TTC549 (cell line): Measurements from ENCODE around the gene SPATS2.
"Not testable (repeated sequence)": the region's sequence is repeated elsewhere in the genome, so short reads cannot be mapped to it uniquely, and the experiment has no call there.

Experiments
- FAIRE-seq: peaks from 2 replicates; lab custom pipeline; 2012; peaks lifted over from hg19 to GRCh38; lab: Jason Lieb, UNC

SPATS2 gene

GRCh38 chr12:49352351-49352750, 14.9 kb upstream of the SPATS2 start:
- FAIRE-seq: no peak

DNA sequence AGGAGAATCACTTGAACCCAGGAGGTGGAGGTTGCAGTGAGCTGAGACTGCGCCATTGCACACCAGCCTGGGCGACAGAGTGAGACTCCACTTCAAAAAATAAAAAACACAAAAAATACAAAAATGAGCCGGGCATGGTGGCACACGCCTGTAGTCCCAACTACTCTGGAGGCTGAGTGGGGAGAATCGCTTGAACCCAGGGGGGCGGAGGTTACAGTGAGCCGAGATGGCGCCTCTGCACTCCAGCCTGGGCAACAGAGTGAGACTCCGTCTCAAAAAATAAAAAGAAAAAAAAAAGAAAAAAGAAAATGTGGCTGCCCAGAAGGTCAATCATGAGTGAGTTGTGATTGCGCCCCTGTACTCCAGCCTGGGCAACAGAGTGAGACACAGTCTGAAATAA, 11.3 kb upstream of the SPATS2 start:
- FAIRE-seq: no peak

DNA sequence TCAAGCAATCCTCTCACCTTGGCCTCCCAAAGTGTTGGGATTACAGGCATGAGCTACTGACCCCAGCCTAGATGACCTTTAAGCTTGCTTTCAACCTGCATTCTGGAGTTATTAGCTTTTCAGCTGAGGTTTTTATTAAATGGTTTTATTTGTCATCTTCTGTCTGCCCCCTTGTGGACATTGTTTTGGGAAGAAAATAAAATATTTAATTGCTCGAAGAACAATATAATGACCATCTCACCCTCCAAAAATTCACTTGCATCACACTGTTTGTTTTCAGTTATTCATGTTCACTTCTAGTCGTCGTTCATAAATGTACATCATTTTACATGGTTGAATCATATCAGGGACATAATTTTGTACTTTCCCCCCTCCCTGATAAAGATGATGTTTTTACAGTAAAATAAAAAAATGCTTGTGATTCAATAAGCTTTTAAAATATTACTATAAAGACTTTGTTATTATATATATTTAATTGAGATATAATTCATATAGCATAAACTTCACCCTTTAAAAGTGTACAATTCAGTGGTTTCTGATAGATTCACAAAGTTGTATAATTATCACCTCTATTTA, 10.1 kb upstream of the SPATS2 start:
- no peak for FAIRE-seq

DNA sequence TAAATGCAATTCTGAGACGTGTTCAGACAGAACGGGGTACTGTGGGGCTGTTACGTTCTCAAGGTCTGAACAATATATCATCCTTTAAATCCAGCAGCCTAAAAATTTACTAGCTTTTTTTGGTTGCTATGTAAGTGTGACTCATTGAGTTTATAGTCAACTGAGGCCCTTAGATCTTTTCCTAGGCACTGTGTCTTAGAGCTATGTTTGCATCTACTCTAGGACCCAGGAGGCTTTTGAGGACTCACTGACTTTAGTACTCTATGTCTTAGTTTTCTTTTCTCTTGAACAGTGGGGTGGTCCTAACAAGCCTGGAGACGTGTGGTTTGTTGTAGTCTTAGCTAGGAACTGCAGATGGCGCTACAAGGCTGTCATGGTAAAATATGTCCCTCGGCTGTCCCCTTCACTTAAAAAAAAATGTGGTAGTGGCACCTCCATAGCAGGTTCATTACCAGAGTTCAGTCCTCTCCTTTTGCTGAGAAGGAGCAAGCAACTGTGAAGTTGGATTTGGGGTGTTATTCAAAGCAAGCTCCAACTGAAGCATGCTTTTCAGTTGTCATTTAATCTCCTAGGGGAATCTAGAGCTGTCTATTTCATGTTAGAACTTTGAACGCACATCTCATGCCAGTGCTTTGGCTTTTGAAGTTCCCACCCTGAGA, 8.7 kb upstream of the SPATS2 start:
- peak; percentile 65 for FAIRE-seq

DNA sequence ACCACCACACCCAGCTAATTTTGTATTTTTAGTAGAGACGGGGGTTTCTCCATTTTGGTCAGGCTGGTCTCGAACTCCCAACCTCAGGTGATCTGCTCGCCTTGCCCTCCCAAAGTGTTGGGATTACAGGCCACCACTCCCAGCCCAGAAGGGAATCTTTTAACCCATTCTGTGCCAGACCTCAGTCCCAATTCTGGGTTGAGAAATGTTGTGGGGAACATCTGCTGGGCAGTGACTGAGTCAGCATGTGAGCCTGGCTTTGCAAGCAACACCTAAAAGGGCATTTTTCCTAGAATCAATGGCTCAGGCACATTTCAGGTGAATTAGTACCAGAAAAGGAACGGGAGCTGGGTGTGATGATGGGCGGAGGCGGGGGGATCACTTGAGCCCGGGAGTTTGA, 7.6 kb upstream of the SPATS2 start:
- no peak for FAIRE-seq

DNA sequence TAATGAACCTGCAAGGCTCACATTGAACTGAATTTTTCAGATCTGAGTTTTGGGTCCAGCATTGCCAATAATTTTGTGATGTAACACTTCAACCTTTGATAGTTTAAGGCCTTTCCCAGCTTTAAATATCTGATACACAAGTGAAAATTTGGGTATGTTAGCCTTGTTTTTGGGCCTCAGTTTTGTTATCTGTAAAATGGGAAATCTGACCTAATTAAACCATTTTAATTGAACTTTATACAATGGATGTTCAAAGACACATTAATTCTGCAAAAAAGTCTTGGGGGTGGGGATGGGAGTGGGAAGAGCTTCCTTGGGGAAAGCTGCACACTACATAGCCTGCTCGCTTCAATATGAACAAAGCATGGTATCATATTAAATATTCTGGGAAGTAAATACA, 5.2 kb upstream of the SPATS2 start:
- FAIRE-seq: no peak

- no peak for FAIRE-seq
Measured at GRCh38 chr12:49364989-49365388, 2.3 kb upstream of the SPATS2 start.

- FAIRE-seq: no peak
Measured at GRCh38 chr12:49365542-49365941, 1.7 kb upstream of the SPATS2 start.

DNA sequence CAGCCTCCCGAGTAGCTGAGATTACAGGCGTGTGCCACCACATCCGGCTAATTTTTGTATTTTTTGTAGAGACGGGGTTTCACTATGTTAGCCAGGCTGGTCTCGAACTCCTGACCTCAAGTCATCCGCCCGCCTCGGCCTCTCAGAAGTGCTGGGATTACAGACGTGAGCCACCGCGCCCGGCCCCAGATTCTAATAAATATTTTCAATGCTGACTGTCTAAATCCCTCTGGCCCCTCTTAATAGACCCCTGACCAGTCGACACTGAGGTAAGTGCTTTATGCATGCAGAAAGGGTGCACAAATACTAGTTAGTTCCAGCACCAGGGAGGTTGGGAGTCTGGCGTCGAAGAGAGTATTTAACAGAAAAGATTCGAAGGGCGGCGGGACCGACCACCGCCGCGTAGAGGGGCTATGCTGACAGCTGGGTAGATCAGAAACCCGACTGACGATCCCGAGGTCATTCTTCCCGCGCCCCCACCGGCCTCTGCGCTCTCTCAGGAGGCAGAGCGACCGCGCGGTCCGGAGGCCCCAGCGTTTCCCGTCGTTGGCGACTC, 1.1 kb upstream of the SPATS2 start:
- FAIRE-seq: no peak

DNA sequence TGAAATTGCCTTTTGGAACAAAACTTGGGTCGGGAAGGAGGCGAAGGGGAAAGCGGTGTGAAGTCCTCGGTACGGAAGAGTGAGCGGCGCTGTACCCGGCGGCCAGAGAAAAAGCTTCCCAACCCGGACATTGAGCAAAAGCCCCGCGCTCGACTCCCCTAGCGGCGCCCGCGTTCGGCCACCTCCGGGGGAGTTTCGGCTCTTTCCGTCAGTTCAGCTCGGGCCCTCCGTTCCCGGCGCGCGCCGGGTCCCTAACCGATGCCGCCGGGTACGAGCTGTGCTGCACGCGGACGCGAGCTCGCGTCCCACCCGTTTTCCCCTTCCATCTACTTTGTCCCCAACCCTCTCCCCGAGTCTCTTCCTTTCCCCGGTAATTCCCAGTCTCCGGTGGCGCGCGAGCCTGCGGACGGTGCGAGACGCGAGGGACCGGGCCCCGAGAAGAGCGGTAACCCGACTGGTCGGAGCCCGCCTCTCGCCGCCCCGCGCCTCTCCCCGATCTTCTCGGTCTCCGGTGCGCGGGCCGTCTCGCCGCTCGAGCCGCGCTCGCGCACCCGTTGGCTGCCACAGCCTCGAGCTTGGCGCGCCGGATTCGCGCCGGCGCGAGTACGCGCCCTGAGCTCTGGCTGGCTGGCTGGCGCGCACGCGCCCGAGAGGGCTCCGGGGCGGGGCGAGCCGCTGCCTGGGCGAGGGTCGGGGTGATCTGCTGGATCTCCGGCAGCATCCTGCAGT, 446 bp upstream of the SPATS2 start:
- no peak for FAIRE-seq

GRCh38 chr12:49368240-49368600, 958 bp downstream of the SPATS2 start:
- no peak for FAIRE-seq

DNA sequence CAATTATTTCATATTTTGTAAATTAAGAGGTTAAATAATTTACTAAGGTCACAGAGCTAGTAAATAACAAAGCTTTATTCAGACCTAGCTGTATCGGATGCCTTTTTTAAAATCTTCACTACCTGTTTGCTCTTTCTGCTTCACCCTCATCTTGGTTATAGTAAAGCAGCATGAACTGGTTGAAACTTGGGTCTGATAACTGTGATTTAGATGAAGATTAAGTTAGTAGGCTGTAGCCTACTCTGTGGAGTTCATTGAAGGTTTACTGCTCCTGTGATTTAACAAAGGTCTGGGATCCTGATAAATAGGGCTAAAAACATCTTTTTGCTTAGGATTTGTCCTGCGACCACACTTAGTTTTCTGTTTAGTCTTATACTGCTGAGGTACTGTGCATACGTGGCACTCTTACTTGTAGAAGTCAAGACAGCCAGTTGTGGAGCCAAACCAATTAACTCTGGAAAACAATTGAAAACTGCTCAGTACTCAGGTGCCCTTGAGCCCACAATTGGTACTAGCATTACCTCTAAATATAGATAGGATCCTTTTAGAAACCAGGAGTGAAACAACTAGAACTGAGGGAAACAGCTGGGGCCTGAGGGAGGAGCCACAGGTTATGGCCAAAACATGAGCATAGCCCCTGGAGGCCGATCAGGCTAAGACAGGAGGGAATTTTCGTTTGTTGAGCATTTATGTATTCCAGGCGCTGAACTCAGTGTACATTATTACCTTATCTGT, 2.3 kb downstream of the SPATS2 start:
- no peak for FAIRE-seq

GRCh38 chr12:49370539-49370938, 3.3 kb downstream of the SPATS2 start:
- FAIRE-seq: no peak

- FAIRE-seq: no peak
Measured at GRCh38 chr12:49375406-49375805, 8.1 kb downstream of the SPATS2 start.

GRCh38 chr12:49377386-49377785, 10.1 kb downstream of the SPATS2 start:
- FAIRE-seq: no peak

GRCh38 chr12:49380184-49380583, 12.9 kb downstream of the SPATS2 start:
- not testable (repeated sequence) for FAIRE-seq

DNA sequence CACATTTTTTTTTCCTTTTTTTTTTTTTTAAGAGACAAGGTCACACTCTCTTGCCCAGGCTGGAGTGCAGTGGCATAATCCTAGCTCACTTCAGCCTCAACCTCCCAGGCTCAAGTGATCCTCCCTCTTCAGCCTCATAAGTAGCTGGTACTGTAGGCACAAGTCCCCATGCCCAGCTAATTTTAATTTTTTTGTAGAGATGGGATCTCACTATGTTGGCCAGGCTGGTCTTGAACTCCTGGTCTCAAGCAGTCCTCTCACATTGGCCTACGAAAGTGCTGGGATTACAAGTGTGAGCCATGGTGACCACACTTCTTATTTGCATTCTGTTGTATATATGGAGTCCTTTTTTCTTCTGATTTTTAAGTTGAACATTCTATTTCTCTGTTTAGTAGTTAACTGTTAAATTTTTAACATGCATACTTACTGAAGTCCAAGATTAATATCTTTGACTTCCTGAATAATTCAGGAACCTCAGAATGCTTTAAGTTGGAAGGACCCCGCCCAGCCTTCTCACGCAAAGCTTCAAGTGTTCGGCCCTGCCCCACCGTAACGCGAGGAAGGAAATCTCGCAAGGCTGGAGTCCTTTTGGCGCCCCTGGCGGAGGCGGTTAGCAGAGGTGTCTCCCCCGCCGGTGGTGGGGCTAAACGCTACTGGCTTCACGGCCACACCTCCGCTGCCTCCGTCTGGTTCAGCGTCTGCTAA, 21.6 kb downstream of the SPATS2 start:
- FAIRE-seq: no peak

- no peak for FAIRE-seq
Measured at GRCh38 chr12:49389387-49389703, 22.1 kb downstream of the SPATS2 start.

DNA sequence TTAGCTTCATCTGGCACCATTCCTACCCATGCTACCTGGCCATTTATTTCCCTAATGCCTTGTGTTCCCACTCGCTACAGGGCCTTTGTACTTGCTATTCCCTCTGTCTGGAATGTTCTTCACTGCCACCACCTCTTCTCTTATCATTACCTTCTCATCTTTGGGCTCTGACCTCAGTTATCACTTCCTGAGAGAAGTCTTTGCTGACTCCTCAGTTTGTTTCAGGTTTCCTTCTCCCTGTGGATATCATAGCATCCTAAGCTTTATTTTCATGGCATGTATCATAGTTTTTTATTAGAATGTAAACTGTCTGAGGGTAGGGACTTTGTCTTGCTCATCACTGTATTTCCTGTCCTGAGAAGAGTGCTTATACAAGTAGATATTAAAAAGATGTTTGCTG, 29.7 kb downstream of the SPATS2 start:
- no peak for FAIRE-seq

DNA sequence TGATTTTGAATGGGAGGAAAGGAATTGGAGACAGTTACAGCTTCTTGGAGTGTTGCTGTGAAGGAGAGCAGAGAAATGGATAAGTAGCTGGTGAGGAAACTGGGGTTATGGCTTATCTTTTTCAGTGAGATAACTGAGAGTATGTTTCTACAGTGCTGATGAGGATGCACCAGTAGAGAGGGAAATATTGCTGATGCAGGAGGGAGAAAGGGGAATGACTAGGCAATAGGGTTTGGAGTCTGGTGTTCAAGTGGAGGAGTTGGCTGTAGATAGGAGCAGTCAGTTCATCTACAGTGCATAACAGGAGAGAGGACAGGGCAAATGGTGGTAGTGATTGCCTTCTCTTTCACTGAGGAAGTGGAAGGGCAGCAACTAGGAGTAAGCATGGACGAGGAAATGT, 33.0 kb downstream of the SPATS2 start:
- no peak for FAIRE-seq

DNA sequence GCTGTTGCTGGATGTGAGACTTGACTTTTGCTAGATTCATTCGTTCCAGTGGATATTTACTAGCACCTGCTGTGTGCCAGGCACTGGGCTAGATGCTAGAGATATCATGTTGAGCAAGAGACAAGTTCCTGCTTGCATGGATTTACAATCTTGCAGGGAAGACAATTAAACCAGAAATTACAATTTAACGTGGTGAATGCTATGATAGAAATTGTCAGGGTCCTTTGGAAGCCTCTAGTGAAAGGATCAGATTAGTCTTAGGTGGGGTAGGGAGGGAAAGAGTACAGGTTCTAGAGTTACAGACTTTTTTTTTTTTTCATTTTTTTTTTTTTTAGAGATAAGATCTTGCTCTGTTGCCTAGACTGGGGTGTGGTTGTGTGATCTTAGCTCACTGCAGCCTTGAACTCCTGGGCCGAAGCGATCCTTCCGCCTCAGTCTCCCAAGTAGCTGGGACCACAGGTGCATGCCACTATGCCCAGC, 36.7 kb downstream of the SPATS2 start:
- no peak for FAIRE-seq

- no peak for FAIRE-seq
Measured at GRCh38 chr12:49404956-49405355, 37.7 kb downstream of the SPATS2 start.
